NB4 (cell line): ENCODE data around the gene LETM1.

Experiments
- DNase-seq: peaks from one replicate; pipeline ENCODE4 v3.0.0; 2010; ENCODE audit warnings: low read depth
- H3K4me3 ChIP-seq: one replicate; pipeline ENCODE4 v1.5.1; 2011; ENCODE audit warnings: mild to moderate bottlenecking, low read depth, low read length, moderate library complexity
- MYC ChIP-seq: IDR thresholded peaks from 2 replicates; pipeline ENCODE4 v1.6.1; 2011; ENCODE audit warnings: low read depth, low read length
- POLR2A ChIP-seq: IDR thresholded peaks from 2 replicates; pipeline ENCODE4 v1.6.1; 2011; ENCODE audit warnings: mild to moderate bottlenecking; ENCODE audit not compliant: insufficient read length; ENCODE audit errors: extremely low read depth
- TF ChIP-seq, protein P1 (sequence below): IDR thresholded peaks from one replicate; pipeline ENCODE4 v1.5.1; 2012; ENCODE audit warnings: low read depth, low read length
- TF ChIP-seq, protein P2 (sequence below): IDR thresholded peaks from 2 replicates; pipeline ENCODE4 v1.6.1; 2011; ENCODE audit warnings: low read depth, low read length

Gene LETM1

DNA sequence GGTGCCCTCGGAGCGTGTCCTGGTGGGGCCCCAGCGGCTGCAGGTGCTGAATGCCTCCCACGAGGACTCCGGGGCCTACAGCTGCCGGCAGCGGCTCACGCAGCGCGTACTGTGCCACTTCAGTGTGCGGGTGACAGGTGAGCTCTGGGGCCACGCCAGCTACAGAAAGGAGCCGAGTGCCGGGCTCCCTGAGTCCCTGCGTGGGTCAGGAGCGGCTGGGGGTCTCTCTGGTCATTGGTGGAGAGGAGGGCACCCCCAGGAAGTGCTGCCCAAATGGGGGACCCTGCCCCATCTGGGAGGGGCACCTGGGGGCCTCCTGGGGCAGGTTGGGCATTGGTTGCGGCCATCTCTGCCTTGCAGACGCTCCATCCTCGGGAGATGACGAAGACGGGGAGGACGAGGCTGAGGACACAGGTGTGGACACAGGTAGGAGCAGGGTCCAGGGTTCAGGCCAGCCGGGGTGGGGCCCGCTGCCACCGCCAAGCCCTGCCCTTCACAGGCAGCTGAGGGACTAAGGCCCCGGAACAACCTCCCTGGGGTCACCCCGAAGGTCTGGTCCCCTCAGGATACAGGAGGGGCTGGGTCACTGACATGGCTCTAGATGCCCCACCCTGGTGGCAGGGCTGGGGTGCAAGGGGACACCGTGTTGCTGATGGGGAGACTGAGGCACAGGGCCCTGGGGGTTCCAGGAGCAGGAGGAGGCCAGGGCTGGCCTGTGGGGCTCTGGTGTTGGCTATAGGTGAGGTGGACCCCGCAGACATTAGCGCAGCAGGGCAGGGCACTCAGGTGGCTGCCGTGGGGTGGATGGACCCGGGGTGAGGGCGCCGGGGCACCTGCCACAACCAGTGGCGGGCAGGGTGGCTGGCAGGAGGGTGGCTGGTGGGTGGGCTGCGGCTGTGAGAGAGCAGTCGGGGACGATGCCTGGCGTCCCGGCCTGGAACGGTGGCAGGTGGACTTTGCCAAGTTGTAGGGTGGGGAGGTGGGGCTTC is 56.3 kb downstream of the LETM1 start:
- DNase-seq, result no peak
- H3K4me3 ChIP-seq, result no peak overlapping the region
- TF ChIP-seq POLR2A (no peak), MYC (no peak)
- TF ChIP-seq, protein P1, sequence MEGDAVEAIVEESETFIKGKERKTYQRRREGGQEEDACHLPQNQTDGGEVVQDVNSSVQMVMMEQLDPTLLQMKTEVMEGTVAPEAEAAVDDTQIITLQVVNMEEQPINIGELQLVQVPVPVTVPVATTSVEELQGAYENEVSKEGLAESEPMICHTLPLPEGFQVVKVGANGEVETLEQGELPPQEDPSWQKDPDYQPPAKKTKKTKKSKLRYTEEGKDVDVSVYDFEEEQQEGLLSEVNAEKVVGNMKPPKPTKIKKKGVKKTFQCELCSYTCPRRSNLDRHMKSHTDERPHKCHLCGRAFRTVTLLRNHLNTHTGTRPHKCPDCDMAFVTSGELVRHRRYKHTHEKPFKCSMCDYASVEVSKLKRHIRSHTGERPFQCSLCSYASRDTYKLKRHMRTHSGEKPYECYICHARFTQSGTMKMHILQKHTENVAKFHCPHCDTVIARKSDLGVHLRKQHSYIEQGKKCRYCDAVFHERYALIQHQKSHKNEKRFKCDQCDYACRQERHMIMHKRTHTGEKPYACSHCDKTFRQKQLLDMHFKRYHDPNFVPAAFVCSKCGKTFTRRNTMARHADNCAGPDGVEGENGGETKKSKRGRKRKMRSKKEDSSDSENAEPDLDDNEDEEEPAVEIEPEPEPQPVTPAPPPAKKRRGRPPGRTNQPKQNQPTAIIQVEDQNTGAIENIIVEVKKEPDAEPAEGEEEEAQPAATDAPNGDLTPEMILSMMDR, result no peak
- TF ChIP-seq, protein P2, sequence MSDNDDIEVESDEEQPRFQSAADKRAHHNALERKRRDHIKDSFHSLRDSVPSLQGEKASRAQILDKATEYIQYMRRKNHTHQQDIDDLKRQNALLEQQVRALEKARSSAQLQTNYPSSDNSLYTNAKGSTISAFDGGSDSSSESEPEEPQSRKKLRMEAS, result no peak

DNA sequence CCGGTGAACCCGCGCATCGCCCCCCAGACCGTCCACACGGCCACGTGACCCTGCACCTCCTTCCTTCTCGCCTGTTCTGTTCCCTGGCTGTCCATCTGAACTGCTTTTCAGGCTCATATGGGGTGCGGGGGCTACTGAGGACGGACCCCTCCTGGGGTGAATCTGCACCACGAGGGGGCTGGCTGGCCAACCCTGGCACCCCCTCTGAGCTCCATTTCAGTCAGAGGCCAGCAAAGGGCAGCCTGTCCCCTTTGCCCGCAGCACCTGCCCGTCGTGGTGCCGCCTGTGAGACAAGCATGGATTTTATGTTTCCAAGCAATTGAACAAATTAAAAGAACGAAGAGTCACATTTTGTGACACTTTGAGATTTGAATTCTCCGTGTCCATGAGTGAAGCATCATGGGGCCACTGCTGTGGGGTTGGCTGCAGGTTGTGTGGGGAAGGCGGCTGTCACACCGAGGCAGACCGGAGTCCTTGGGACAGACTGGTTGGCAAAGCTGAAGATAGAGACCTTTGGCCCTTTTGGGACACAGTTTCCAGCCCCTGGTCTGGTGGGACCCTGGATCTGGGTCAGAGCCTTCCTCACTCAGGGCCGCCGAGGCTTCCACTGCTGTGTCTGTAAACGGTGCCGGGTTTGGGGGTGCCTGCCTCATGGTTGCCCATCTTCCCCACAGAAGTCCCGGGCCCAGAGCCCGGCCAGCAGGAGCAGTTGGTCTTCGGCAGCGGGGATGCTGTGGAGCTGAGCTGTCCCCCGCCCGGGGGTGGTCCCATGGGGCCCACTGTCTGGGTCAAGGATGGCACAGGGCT is 57.2 kb downstream of the LETM1 start:
- TF ChIP-seq MYC, result no peak
- TF ChIP-seq, protein P1, result no peak
- TF ChIP-seq POLR2A, result no peak
- TF ChIP-seq, protein P2, result no peak
- H3K4me3 ChIP-seq, result no peak overlapping the region
- no peak for DNase-seq

DNA sequence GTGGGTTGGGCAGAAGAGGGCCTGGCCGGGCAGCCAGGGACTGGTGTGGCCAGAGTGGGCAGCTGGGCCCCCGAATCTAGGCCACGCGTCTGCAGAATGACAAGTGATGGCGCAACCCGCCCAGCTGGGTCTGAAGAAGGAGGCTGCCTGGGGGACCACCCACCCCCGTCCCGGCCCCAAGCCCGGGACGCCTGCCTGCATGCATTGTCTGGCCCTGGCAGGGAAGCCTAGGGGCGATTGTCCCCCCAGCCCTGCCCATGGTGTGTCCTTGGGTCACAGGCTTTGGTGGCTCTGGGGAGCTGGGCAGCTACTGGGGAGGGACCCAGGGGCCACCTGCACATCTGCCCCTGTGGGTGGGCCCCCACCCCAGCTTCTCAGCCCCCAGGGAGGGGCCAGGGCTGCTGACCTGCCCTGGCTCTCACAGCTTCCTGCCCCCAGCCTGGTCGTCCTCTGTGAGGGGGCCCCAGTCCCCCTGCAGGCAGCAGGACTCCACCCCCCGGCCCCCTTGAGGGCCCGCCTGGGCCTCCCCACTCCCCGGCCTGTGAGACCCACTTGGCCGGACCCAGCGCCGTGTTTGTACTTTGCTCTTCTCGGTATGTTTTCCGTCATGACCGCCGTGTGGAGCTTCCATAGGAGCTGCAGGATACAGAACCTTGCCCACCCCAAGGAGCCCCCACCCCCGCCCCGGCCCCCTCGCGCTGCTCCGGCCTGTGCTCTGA is 57.9 kb downstream of the LETM1 start:
- no peak overlapping the region for H3K4me3 ChIP-seq
- TF ChIP-seq, protein P1, result no peak
- TF ChIP-seq, protein P2, result no peak
- TF ChIP-seq MYC (no peak), POLR2A (no peak)
- DNase-seq, result peak; percentile 37

DNA sequence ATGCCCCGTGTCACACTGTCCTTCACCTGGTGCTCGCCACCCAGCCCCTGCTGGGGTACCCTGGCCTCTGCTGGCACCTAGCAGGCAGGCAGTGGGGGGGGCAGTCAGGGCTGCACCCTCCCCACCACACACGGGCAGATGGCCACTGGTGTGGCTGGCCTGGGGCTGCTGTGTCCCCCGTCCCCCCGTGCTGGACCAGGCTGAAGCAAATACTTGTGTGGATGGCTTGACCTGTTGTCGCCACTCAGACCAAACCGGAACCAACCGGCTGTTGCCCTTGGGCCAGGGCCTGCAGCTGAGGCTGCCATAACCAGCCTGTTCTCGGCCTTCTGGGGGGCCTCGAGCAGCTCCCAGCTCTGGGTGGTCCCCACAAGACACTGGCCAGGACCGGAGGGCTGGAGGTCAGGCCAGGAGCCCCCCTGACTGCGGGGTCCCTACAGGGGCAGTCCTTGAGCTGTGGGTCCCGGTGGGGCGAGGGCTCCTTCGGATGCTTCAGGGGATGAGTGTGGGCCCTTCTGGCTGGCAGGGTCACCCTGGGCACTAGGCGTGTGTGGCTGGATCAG is 58.6 kb downstream of the LETM1 start:
- DNase-seq, result no peak
- TF ChIP-seq, protein P2, result no peak
- TF ChIP-seq POLR2A, result no peak
- TF ChIP-seq, protein P1, result no peak
- TF ChIP-seq MYC, result no peak
- H3K4me3 ChIP-seq, result no peak overlapping the region
